Prostate gland (tissue), 2 donors: ENCODE measurements around the gene CENPP.

Experiments used
- CTCF ChIP-seq, 4 experiments: fragments of 200-600 bp in 2 of 4; fragments of 450-650 bp in 2 of 4; sonication (generic) in 2 of 4; IDR thresholded peaks; 1 replicate in 3 of 4; 2 replicates in 1 of 4; pipeline ENCODE4 v1.5.1; 2016 to 2019; ENCODE audit warnings: antibody characterized with exemption in 4 of 4, mild to moderate bottlenecking in 2 of 4, moderate library complexity in 2 of 4
- POLR2AphosphoS5 ChIP-seq: sonication (generic); formaldehyde crosslinking; IDR thresholded peaks from one replicate; pipeline ENCODE4 v1.6.1; 2017; ENCODE audit warnings: antibody characterized with exemption

- TF ChIP-seq CTCF (IDR thresholded peaks at IDR 0.05): no peak
- TF ChIP-seq POLR2AphosphoS5: peak; percentile 16
Observed at GRCh38 chr9:92432350-92432749, 106.6 kb downstream of the CENPP start.
